NCI-H2029 treated with DMSO at 0.1 percent for 48 hours (cell line): ENCODE measurements around the gene SLC25A22.

Source experiments
- DNase-seq: peaks from one replicate; lab custom pipeline; 2025; lab: John Stamatoyannopoulos, UW

Gene SLC25A22

GRCh38 chr11:788953-789940 lies 8.8 kb downstream of the SLC25A22 start:
- DNase-seq = no peak

GRCh38 chr11:788009-788640 lies 10.0 kb downstream of the SLC25A22 start:
- no peak for DNase-seq

DNA sequence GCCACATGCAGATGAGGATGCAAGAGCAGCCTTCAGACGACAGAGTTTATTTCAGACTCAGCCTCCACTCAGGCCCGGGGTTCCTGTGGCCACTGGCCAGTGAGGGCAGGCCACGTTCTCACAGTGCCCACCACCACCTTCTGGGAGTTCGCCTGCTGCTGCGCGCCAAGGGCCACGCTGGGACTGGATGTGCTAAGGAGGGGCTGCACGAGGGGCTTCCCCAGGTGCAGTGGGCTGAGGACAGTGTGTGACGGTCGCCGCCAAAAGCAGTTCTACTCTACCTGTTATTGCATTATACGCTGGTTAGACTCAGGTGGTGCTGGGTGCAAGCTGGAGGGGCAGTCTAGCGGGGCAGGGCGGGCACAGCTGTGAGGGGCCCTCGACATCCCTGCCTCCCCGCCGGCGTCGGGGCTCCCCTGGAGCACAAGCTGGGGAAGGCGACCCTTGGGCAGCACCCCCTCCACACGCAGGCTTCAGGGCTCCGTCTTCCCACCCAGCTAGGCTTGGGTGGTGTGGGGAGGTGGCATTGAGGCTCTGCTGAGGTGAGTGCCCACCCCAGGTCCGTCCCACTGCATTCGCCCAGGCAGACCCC lies 10.9 kb downstream of the SLC25A22 start:
- no peak for DNase-seq

DNA sequence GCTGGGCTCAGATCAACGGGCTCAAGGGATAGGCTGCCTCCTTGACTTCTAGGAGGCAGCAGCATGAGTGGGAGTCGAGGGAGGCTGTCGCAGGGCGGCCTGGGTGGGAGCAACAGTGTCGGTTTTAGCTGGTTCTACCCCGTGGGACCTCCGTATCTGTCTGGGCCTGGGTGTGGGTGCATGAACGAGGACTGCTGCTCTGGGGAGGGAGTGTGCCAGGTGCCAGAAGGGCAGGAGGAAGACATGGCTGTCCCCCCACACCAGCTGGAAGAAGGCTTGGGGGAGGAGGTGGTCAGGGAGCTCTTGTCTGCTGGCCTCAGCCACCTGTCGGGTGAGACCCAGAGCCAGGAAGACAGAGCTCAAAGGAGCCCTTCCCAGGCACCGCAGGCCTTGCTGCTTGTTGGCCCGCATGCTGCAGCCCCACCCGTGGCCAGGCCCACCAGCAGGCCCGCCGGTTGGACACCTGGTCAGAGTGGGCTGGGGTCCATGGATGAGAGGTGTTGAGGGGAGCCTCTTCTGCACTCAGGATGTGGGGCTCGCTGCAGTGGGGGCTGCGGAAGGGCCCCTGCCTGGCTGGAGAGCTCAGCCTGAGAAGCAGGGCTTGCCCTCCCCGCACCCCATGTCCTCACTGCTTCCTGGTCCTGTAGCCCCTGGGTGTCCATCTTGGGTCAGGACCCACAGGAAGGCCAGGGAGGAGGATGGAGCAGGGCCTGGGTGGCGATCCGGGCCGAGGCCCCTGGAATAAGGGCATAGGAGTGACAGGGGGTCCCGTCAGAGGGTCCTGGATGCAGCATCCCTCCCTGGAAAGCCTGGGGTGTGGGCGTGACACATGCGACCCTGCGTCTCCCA lies 11.6 kb downstream of the SLC25A22 start:
- no peak for DNase-seq

DNA sequence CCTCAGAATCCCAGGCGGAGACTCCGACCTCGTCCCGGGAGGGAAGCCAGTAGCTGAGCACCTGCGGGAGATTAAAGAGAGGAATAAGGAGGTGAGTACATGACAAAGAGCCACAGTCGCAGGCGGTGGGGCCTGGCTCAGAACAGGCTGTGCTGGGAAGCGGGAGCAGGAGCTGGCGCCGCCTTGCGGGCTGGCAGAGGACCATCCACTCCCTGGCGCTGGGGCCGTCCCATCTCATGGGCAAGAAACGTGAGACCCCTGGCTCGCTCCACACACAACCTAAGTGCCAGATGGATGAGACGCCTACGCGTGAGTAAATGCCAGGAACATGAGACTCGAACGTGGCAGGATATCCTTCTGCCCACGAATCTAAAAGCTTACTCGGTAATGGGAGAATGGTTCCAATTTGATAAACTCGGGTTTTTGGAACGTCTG lies 14.5 kb downstream of the SLC25A22 start:
- peak; percentile 66 for DNase-seq

DNA sequence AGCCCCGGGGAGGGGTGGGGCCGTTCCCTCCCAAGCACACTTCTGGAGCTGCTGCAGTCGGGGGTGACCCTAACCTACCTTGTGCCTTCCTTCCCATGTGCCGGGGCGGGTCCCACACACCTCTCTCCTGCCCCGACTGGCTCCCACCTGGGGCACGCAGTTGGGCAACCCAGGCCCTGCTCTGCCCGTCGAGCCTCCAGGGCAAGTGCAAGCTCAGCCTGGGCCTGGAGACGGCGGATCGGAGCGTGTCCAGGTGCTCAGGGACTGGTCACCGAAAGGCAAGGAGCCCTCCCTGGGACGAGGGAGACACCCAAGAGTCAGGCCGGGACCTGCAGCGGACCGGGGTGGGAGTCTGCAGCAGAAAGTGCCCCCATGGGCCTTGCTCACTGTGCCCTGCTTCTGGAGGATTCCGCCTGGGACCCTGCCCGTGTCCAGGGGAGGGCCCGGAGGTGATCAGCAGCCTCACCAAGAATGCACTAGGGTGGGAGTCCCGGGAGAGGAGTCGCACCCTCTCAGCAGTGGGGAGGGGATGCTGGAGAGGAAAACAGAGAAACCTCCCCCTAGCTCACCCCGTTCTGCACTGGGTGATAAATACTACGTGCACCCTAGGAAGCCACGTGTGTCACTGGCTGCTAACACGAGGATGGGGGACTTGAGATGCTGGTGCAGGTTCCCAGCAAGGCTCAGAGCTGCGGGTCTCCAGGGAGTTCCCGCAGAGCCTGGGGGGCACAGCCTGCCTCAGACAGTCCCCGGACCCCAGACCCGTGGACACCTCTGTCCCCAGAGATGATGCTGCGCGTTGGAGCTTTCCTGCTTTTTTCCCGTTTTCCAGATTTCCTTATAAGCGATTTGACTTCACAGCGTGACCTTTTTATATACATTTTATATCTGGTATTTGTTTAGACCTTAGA lies 15.6 kb downstream of the SLC25A22 start:
- no peak for DNase-seq

DNA sequence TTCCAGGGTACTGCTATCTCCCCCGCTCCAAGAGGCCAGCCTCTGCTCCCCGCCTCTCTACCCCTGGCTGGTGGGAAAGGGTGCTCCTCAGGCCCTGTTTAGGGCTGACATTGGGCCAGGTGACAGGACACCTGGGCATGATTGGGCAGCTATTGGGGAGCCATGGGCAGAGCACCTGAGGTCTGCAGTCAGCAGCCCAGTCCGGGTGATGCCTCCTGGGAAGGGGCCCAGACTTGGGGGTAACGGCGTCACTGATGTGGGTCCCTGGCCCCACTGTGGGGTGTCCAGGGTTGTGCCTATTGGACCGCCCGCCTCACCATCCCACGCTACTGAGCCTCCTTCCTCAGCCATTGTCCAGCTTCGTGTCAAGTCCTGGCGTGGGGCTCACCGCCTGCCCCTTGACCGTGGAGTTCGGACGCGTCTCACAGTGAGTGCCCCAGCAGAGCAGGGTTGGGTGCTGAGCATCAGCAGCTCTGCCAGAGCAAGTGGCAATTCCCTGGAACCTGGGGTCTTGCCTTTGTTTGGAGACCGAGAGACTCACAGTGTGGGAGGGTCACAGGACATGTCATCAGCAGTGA lies 18.0 kb downstream of the SLC25A22 start:
- DNase-seq = no peak

GRCh38 chr11:778976-779954 lies 18.8 kb downstream of the SLC25A22 start:
- no peak for DNase-seq

DNA sequence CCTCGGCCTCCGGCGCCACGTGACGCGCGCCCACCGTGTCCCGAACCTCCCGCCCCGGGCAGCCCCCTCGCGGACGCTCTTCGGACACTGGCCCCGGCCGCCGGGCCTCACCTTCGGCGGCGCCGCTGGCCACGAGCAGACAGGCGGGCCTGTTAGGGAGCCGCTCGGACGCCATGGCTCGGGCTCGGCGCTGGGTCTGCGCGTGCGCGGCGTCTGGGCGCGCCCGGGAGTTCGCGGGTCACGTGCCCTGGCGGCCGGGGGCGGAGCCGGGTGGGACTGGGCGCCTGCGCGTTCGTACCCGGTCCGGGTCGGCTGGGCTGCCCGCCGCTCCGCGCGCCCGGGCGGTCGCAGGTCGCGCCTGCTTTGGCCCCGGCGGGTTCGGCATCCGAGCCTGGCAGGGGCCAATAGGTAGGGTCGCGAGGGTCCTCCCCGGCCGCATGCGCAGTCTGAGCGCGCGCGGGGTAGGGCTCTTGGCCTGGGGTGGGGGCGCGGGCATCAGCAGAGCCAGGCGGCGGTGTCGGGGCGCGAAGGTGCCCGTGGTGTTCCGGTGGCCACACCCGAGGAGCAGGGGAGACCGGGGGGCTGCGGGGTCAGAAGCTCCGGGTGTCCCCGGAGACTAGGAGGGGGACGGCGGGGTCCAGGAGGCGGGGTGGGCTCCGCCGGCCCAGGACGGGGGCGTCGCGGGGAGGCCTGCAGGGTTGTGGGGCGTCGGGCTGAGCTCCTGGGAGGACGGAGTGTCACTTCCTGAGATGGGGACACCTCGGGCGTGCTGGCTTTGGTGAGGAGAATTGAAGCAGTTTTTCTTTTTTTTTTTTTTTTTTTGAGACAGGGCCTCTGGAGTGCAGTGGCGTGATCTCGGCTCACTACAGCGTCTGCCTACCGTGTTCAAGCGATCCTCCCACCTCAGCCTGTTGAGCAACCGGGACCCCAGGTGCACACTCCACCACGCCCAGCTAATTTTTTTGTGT lies 20.5 kb downstream of the SLC25A22 start, which contains the start of gene GATD1:
GATD1 (minus strand) TSS at position 200 of the 968 bp plus-strand sequence; CDS start at position 175, 25 bp downstream.
- DNase-seq = peak; percentile 39

GRCh38 chr11:776561-777287 lies 21.4 kb downstream of the SLC25A22 start:
- DNase-seq = no peak

GRCh38 chr11:776263-776560 lies 21.9 kb downstream of the SLC25A22 start:
- no peak for DNase-seq

GRCh38 chr11:774873-775592 lies 23.0 kb downstream of the SLC25A22 start:
- no peak for DNase-seq

- no peak for DNase-seq
Measured at GRCh38 chr11:773830-774229, 24.3 kb downstream of the SLC25A22 start.

GRCh38 chr11:773425-773824 lies 24.7 kb downstream of the SLC25A22 start:
- DNase-seq = no peak

DNA sequence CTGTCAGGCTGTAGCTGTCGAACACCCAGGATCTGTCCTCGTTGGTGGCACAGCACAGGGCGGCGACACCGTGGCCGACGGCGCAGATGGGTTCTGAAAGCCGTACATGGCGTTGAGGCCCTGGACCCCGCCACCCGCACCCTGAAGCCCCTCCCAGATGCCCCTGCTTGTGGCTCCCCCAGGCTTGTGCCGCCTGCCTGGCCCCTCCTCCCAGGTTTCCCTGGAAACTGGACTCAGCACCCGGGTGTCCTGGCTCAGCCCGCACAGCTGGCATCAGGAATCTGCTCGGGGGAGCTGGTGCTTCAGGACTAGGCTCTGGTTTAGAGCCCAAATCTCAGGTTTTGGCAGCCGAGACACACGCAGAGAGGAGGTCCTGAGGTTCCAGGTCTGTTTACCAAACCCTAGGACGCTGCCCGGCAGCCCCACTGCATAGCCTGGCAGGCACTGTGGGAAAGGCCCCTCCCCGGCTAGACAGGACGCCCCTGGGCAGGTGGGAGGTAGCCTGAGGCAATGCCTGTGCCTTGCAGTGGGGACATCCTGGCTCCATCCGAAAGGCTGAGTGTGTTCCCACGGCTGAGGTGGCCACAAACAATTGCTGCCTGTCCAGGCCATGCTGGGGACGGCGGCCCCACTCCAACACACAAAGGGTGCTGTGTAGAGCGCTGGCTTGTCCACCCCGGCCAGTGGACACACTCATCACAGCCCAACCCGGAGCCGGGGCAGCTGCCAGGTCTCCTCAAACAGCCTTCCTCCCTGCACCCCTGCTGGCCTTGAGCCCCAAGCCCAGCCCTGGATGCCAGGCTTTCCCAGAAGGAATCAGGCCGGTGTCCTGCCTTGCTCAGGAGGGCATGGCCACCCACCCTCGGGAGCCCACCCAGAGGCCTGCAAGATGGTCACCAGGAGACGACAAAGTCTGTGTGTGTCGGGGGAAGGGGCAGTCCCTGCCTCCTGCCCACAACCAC lies 25.4 kb downstream of the SLC25A22 start:
- DNase-seq = no peak
